ENCODE results near the gene RHBDF1.

The RHBDF1 gene

DNA sequence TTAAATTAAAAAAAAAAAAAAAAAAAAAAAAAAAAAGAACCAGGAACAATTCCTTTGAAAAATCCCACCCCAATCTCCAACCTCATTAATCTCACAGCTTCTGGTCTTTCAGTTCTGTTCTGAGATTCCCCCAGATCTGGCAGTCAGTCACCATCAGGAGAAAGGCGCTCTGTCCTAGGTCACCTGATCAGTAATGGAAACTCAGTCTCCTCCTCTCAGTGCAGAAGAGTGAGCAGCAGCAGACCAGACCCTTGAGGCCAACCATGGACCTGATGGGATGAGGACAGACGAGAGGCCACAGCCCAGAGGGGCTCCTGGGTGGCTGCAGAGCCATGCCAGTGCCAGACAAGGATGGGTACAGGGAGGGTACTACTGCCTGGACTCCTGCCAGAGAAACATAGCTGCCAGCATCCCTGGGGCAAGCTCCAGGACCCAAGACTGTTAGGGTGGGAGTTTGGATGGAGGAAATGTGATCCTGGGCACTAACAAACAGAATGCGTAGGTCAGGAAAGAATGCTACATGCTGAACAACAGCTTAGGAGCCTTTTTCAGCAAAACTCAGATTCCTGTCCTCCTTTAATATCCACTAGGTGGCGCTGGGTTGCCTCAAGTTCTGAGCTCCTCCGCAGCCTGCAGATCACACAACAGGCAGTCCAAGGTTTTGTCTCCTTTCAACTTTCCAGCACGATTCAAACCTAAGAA lies 34.3 kb upstream of the RHBDF1 start:
- no peak overlapping the region for H3K27ac ChIP-seq
- in situ Hi-C loops (cut with HindIII; ENCODE audit: low pct_ligation_motif_present, low sequenced_read_pairs), result no loop called here
- TF ChIP-seq CTCF (IDR thresholded peaks at IDR 0.05; ENCODE audit: low read depth, low read length, missing control alignments), result peak; percentile 86
- H3K36me3 ChIP-seq (replicated peaks), result peaks cover 14% of the 10 kb centered on the region
- no peak overlapping the region for H3K4me3 ChIP-seq (ENCODE audit: low read depth, low read length)
- no peaks in the 10 kb centered on the region for H3K27me3 ChIP-seq (replicated peaks)
- peak; percentile 76 for DNase-seq

GRCh38 chr16:105521-105920 lies 33.1 kb upstream of the RHBDF1 start:
- in situ Hi-C loops (cut with HindIII; ENCODE audit: low pct_ligation_motif_present, low sequenced_read_pairs), result no loop called here
- Histone ChIP-seq H3K27ac (no peak overlapping the region), H3K27me3 (replicated peaks) (no peaks in the 10 kb centered on the region), H3K4me3 (ENCODE audit: low read depth, low read length) (no peak overlapping the region), H3K36me3 (replicated peaks) (peaks cover 11% of the 10 kb centered on the region)
- peak; percentile 23 for TF ChIP-seq CTCF (IDR thresholded peaks at IDR 0.05; ENCODE audit: low read depth, low read length, missing control alignments)
- DNase-seq, result no peak

DNA sequence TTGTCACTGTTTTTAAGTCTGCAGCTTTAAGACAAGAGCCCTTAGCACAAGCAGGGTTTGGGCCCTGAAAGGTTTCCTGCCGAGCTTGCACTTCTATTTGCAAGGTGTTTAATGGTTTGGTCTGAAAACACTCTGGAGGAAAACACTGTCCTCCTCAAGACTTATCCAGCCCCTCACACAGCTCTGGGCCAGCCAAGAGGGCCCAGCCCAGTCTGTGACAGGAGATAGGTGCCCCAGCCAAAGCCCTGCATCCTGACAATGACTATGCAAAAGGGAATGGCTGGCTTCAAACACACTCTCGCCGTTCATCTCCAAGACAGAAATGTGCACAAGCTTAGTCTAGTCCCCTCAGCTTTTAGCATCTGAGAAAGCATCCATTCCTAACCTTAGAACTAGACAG lies 32.5 kb upstream of the RHBDF1 start:
- Histone ChIP-seq H3K36me3 (replicated peaks) (peaks cover 8% of the 10 kb centered on the region), H3K4me3 (ENCODE audit: low read depth, low read length) (no peak overlapping the region), H3K27me3 (replicated peaks) (no peaks in the 10 kb centered on the region), H3K27ac (no peak overlapping the region)
- no peak for TF ChIP-seq CTCF (IDR thresholded peaks at IDR 0.05; ENCODE audit: low read depth, low read length, missing control alignments)
- in situ Hi-C loops (cut with HindIII; ENCODE audit: low pct_ligation_motif_present, low sequenced_read_pairs), result no loop called here
- DNase-seq, result no peak

- in situ Hi-C loops (cut with HindIII; ENCODE audit: low pct_ligation_motif_present, low sequenced_read_pairs), result no loop called here
- Histone ChIP-seq H3K4me3 (ENCODE audit: low read depth, low read length) (no peak overlapping the region), H3K27me3 (replicated peaks) (no peaks in the 10 kb centered on the region), H3K27ac (no peak overlapping the region), H3K36me3 (replicated peaks) (peaks cover 7% of the 10 kb centered on the region)
- no peak for DNase-seq
- TF ChIP-seq CTCF (IDR thresholded peaks at IDR 0.05; ENCODE audit: low read depth, low read length, missing control alignments), result no peak
Observed at GRCh38 chr16:104355-104754, 31.9 kb upstream of the RHBDF1 start.

DNA sequence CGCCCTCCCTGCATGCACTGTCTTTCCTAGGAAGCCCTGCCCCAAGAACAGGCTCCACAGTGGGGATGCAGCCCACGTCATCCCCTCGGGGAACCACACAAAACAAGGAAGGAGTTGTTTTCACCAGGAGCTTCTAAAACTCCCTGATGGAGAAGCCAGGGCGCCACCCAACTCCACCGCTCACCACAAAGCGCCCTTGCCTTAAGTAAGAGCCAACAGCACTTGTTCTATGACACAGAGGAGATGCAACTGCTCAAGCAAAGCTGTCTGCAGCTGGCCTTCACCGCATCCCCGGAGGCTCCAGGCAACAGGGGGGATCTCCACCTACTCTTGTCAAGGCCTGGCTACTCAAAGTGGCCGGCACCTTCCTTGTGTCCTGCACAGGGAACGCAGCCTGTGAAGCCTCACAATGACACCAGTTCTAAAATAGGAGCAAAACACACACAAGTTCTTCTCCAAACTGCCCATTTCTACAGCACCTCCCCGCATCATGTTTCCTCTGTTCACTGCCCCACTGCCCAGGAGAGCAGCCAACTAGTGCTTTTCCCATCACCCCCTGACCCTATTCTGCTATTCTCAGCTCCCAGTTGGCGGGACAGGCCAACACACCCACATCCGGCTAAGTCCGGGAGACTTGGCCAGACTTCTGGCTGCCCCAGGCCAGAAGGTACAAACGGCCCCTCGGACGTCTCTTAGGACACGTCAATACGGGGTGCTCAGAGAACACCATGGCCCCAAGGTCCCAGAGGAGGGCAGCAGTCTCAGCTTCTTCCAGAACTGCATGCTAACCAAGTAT lies 29.8 kb upstream of the RHBDF1 start:
- in situ Hi-C loops (cut with HindIII; ENCODE audit: low pct_ligation_motif_present, low sequenced_read_pairs), result no loop called here
- Histone ChIP-seq H3K36me3 (replicated peaks) (peaks cover 2% of the 10 kb centered on the region), H3K27ac (no peak overlapping the region), H3K27me3 (replicated peaks) (no peaks in the 10 kb centered on the region), H3K4me3 (ENCODE audit: low read depth, low read length) (no peak overlapping the region)
- peak; percentile 20 for TF ChIP-seq CTCF (IDR thresholded peaks at IDR 0.05; ENCODE audit: low read depth, low read length, missing control alignments)
- peak; percentile 27 for DNase-seq

Measured in brain microvascular endothelial cell (primary cell).